NCI-H1417 treated with DMSO at 0.1 percent for 48 hours (cell line): ENCODE results near the gene THAP8.

Experiments used
- DNase-seq: peaks from one replicate; lab custom pipeline; 2025; lab: John Stamatoyannopoulos, UW

THAP8 gene

GRCh38 chr19:35995048-35995993, 58.8 kb downstream of the THAP8 start, which contains the start of gene SDHAF1:
Gene SDHAF1, plus strand, starts transcription at chr19:35995188. Its CDS starts 87 bp downstream, at chr19:35995275.
- peak; percentile 48 for DNase-seq

GRCh38 chr19:35993923-35994598, 60.0 kb downstream of the THAP8 start:
- DNase-seq = no peak

- no peak for DNase-seq
Observed at GRCh38 chr19:35992907-35993765, 60.9 kb downstream of the THAP8 start.

- no peak for DNase-seq
Observed at GRCh38 chr19:35991731-35992450, 62.2 kb downstream of the THAP8 start.

- DNase-seq = no peak
Observed at GRCh38 chr19:35990771-35991730, 63.0 kb downstream of the THAP8 start.

- DNase-seq = no peak
Observed at GRCh38 chr19:35990156-35990555, 63.9 kb downstream of the THAP8 start.

GRCh38 chr19:35988824-35989223, 65.3 kb downstream of the THAP8 start:
- no peak for DNase-seq

- no peak for DNase-seq
Observed at GRCh38 chr19:35987571-35987896, 66.6 kb downstream of the THAP8 start.

- no peak for DNase-seq
Observed at GRCh38 chr19:35986664-35987570, 67.2 kb downstream of the THAP8 start.

GRCh38 chr19:35986111-35986510, 68.0 kb downstream of the THAP8 start:
- no peak for DNase-seq
